IMR-90 (cell line): ENCODE results near the gene RAB38. TPM values are rescaled to one million over a fixed set of nuclear protein-coding genes. Genes with fewer than 3 reads are reported as not detected.

ENCODE experiments used
- ATAC-seq: fragments of 200-7000 bp; cut with Tn5 transposase; 2 replicates; pipeline ENCODE4 v1.9.1; 2020; ENCODE audit warnings: low read depth, mild to moderate bottlenecking, moderate library complexity
- BruUV-seq: library from RNA; stranded (reverse); fragments of 400-500 nt; replicated peaks from 2 replicates; lab custom pipeline; 2021; lab: Mats Ljungman, UMichigan
- CTCF ChIA-PET: fragments of 300-600 bp; formaldehyde crosslinking; extraction: SDS; loops from one replicate; lab custom pipeline; 2021; ENCODE audit warnings: antibody characterized with exemption; lab: Yijun Ruan, JAX
- POLR2A ChIA-PET: fragments of 300-600 bp; sonication (Branson Sonifier 250); formaldehyde crosslinking; loops from one replicate; lab custom pipeline; 2022; ENCODE audit warnings: antibody characterized with exemption; ENCODE audit not compliant: unreplicated experiment; lab: Charles Lee
- DNase-seq: peaks from one replicate; pipeline ENCODE4 v3.0.0; 2013
- H2AFZ ChIP-seq: replicated peaks from 2 replicates; pipeline ENCODE3; 2013; ENCODE audit warnings: low read length, mild to moderate bottlenecking; ENCODE audit not compliant: poor library complexity
- H2AK5ac ChIP-seq: 2 replicates; pipeline ENCODE4 v1.6.1; 2013; ENCODE audit warnings: low read depth, low read length, inconsistent platforms
- H2AK9ac ChIP-seq: replicated peaks from 2 replicates; pipeline ENCODE3; 2013; ENCODE audit warnings: mild to moderate bottlenecking, low read depth, low read length, moderate library complexity; ENCODE audit not compliant: poor library complexity
- H2BK120ac ChIP-seq: 2 replicates; pipeline ENCODE4 v1.6.1; 2013; ENCODE audit warnings: low read depth, low read length, inconsistent platforms
- H2BK15ac ChIP-seq: 3 replicates; pipeline ENCODE4 v1.6.1; 2013; ENCODE audit warnings: low read depth, low read length, inconsistent platforms
- H2BK20ac ChIP-seq: 2 replicates; pipeline ENCODE4 v1.6.1; 2013; ENCODE audit warnings: low read depth, mild to moderate bottlenecking, inconsistent platforms, low read length, moderate library complexity
- H2BK5ac ChIP-seq: 2 replicates; pipeline ENCODE4 v1.6.1; 2013; ENCODE audit warnings: mild to moderate bottlenecking, low read depth, low read length, inconsistent platforms; ENCODE audit not compliant: poor library complexity, severe bottlenecking
- H3K14ac ChIP-seq: replicated peaks from 2 replicates; pipeline ENCODE4 v1.6.1; 2013; ENCODE audit warnings: low read depth, low read length, inconsistent platforms
- H3K18ac ChIP-seq: 2 replicates; pipeline ENCODE4 v1.6.1; 2013; ENCODE audit warnings: low read depth, low read length, control low read depth
- H3K23ac ChIP-seq: 2 replicates; pipeline ENCODE4 v1.6.1; 2013; ENCODE audit warnings: low read depth, low read length, inconsistent platforms
- H3K27ac ChIP-seq: 2 replicates; pipeline ENCODE4 v1.5.1; 2013; ENCODE audit warnings: mild to moderate bottlenecking, control low read depth, low read length; ENCODE audit not compliant: insufficient read depth
- H3K27me3 ChIP-seq: 2 replicates; pipeline ENCODE4 v1.6.1; 2013; ENCODE audit warnings: low read length; ENCODE audit not compliant: control insufficient read depth, insufficient read depth
- H3K36me3 ChIP-seq: 2 replicates; pipeline ENCODE4 v1.6.1; 2013; ENCODE audit warnings: low read length, mixed read lengths; ENCODE audit not compliant: control insufficient read depth, insufficient read depth
- H3K4ac ChIP-seq: 2 replicates; pipeline ENCODE4 v1.6.1; 2013; ENCODE audit warnings: low read depth, low read length, inconsistent platforms
- H3K4me1 ChIP-seq: 2 replicates; pipeline ENCODE4 v1.6.1; 2013; ENCODE audit warnings: low read length, mixed read lengths; ENCODE audit not compliant: control insufficient read depth, insufficient read depth
- H3K4me2 ChIP-seq: 2 replicates; pipeline ENCODE4 v1.6.1; 2013; ENCODE audit warnings: low read depth, mild to moderate bottlenecking, control low read depth, low read length, moderate library complexity
- H3K4me3 ChIP-seq: 2 replicates; pipeline ENCODE4 v1.5.1; 2013; ENCODE audit warnings: low read depth, mild to moderate bottlenecking, control low read depth, low read length, moderate library complexity; ENCODE audit not compliant: insufficient read depth
- H3K56ac ChIP-seq: 2 replicates; pipeline ENCODE4 v1.6.1; 2013; ENCODE audit warnings: low read length, inconsistent platforms; ENCODE audit not compliant: insufficient read depth; ENCODE audit errors: extremely low read depth
- H3K79me1 ChIP-seq, 2 experiments: 2 replicates each; pipeline ENCODE4 v1.6.1; 2013; ENCODE audit warnings: low read length in 2 of 2, inconsistent platforms in 1 of 2, low read depth in 1 of 2
- H3K9ac ChIP-seq: 2 replicates; pipeline ENCODE4 v1.6.1; 2013; ENCODE audit warnings: low read depth, low read length, control low read depth
- H3K9me1 ChIP-seq: 2 replicates; pipeline ENCODE4 v1.6.1; 2013; ENCODE audit warnings: low read length, inconsistent platforms; ENCODE audit not compliant: insufficient read depth
- H3K9me3 ChIP-seq: 2 replicates; pipeline ENCODE4 v1.6.1; 2013; ENCODE audit warnings: low read length; ENCODE audit not compliant: control insufficient read depth, insufficient read depth
- H4K20me1 ChIP-seq: 2 replicates; pipeline ENCODE4 v1.6.1; 2013; ENCODE audit warnings: low read length, inconsistent platforms; ENCODE audit not compliant: insufficient read depth
- H4K5ac ChIP-seq: 2 replicates; pipeline ENCODE4 v1.6.1; 2013; ENCODE audit warnings: mild to moderate bottlenecking, low read depth, low read length, control low read depth
- H4K8ac ChIP-seq, 2 experiments: 2 replicates each; pipeline ENCODE4 v1.6.1; 2013; ENCODE audit warnings: low read depth in 2 of 2, low read length in 2 of 2, control low read depth in 1 of 2, inconsistent platforms in 1 of 2
- H4K91ac ChIP-seq: 2 replicates; pipeline ENCODE4 v1.6.1; 2013; ENCODE audit warnings: low read depth, low read length, inconsistent platforms; ENCODE audit not compliant: insufficient read depth
- NFE2L2 ChIP-seq: fragments of 150-350 bp; IDR thresholded peaks from 2 replicates; pipeline ENCODE4 v1.6.1; 2016; ENCODE audit warnings: low read depth, mild to moderate bottlenecking, low read length
- RAD21 ChIP-seq: IDR thresholded peaks from 2 replicates; pipeline ENCODE4 v1.6.1; 2012; ENCODE audit warnings: low read length, improper control_type of control experiment
- WGBS, 2 experiments: methylation state at CpG; one replicate each; pipeline versions ENCODE4 v1.1.5 to v1.1.7; 2013; ENCODE audit warnings: missing lambda C conversion rate in 2 of 2; ENCODE audit not compliant: insufficient read length in 1 of 2; ENCODE audit errors: extremely low coverage in 2 of 2; 5-methylcytosine and 5-hydroxymethylcytosine counted together
- dilution Hi-C: fragments of 300-500 bp; cut with HindIII; formaldehyde crosslinking; loops from one replicate; pipeline ENCODE4 v1.14.3; 2018; ENCODE audit warnings: low sequenced_read_pairs; ENCODE audit not compliant: unreplicated experiment
- in situ Hi-C: fragments of 300-500 bp; cut with MboI; formaldehyde crosslinking; loops from 3 replicates; pipeline ENCODE4 v1.14.3; 2019; ENCODE audit warnings: low sequenced_read_pairs, inconsistent platforms, mixed read lengths
- intact Hi-C: fragments of 100-400 bp; cut with micrococcal nuclease; formaldehyde crosslinking; loops from 2 replicates; pipeline ENCODE4 v1.10.0; 2022
- polyA plus RNA-seq, 3 experiments: library from polyadenylated mRNA; depleted of rRNA; stranded (reverse); fragments of >200 nt; gene quantifications; 2 replicates each; pipeline ENCODE4 v1.2.3, GENCODE V29; 2012; ENCODE audit warnings: low replicate concordance in 1 of 3
- total RNA-seq: library from RNA; depleted of rRNA; stranded (reverse); fragments of >200 nt; gene quantifications from 2 replicates; pipeline ENCODE4 v1.2.3, GENCODE V29; 2012
- TF ChIP-seq, protein P1 (sequence below): fragments of 150-350 bp; IDR thresholded peaks from 2 replicates; pipeline ENCODE4 v1.6.1; 2016; ENCODE audit warnings: low read depth, mild to moderate bottlenecking, low read length, moderate library complexity, borderline replicate concordance

Gene RAB38
- total and polyA plus RNA-seq, 2 of the 4 experiments (the other 2 are of a cell fraction), result 5.0 to 6.5 TPM

GRCh38 chr11:88171982-88172381, 3.3 kb downstream of the RAB38 start:
- ATAC-seq (no peak), DNase-seq (no peak)
- Histone ChIP-seq H3K9me3 (no peaks in the 10 kb centered on the region), H3K18ac (no peak overlapping the region), H3K4me2 (no peak overlapping the region), H4K5ac (no peak overlapping the region), H2BK5ac (no peak overlapping the region), H3K56ac (no peak overlapping the region), H3K79me1 (no peaks in the 10 kb centered on the region), H3K4ac (no peak overlapping the region), H4K20me1 (no peaks in the 10 kb centered on the region), H3K23ac (no peak overlapping the region), H2AK5ac (no peak overlapping the region), H2AFZ (no peak overlapping the region), H2BK20ac (no peak overlapping the region), H3K27ac (no peak overlapping the region), H3K27me3 (no peaks in the 10 kb centered on the region), H3K36me3 (no peaks in the 10 kb centered on the region), H2BK15ac (no peak overlapping the region), H3K4me1 (peaks cover 2% of the 10 kb centered on the region; the same call in 1 of the 2 replicates), H3K14ac (no peak overlapping the region), H4K8ac (no peak overlapping the region), H3K9ac (no peak overlapping the region), H4K91ac (no peak overlapping the region), H3K9me1 (no peaks in the 10 kb centered on the region), H3K4me3 (no peak overlapping the region), H2AK9ac (no peak overlapping the region), H2BK120ac (no peak overlapping the region)
- dilution Hi-C loops, result no loop called here
- no TSS peak for BruUV-seq
- in situ Hi-C loops, result no loop called here
- no CpG with 5 or more reads among the region's 2 CpGs for WGBS, 2 experiments
- ChIA-PET CTCF (no interaction called here), POLR2A (no interaction called here)
- TF ChIP-seq RAD21 (no peak), NFE2L2 (no peak)
- TF ChIP-seq, protein P1, sequence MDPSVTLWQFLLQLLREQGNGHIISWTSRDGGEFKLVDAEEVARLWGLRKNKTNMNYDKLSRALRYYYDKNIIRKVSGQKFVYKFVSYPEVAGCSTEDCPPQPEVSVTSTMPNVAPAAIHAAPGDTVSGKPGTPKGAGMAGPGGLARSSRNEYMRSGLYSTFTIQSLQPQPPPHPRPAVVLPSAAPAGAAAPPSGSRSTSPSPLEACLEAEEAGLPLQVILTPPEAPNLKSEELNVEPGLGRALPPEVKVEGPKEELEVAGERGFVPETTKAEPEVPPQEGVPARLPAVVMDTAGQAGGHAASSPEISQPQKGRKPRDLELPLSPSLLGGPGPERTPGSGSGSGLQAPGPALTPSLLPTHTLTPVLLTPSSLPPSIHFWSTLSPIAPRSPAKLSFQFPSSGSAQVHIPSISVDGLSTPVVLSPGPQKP, result no peak
- intact Hi-C loops, result no loop called here
